Epithelial cell of prostate (primary cell): ENCODE data around the gene GTPBP4.

Experiments
- DNase-seq: peaks from one replicate; pipeline ENCODE4 v3.0.0-alpha.2; 2011; ENCODE audit warnings: low read depth, low spot score
- H3K27ac ChIP-seq: fragments of 450-650 bp; 2 replicates; pipeline ENCODE4 v1.5.1; 2017; ENCODE audit warnings: mild to moderate bottlenecking

Gene GTPBP4

GRCh38 chr10:987870-988666 is at the start of gene GTPBP4:
Gene GTPBP4, plus strand, starts transcription at chr10:988434. Its CDS starts 46 bp downstream, at chr10:988480.
- DNase-seq: peak; percentile 88
- peak within 1 kb of the TSS; percentile 92 for H3K27ac ChIP-seq

GRCh38 chr10:938941-939678 is 49.1 kb upstream of the GTPBP4 start:
- DNase-seq: no peak

GRCh38 chr10:943334-944033 is 44.8 kb upstream of the GTPBP4 start:
- no peak for DNase-seq
- peak overlapping the region; percentile 43 for H3K27ac ChIP-seq

More at GRCh38 chr10:938941-939678, 49.1 kb upstream of the GTPBP4 start:
- H3K27ac ChIP-seq: no peak overlapping the region

- DNase-seq: peak; percentile 50
- peak overlapping the region; percentile 43 for H3K27ac ChIP-seq
Observed at GRCh38 chr10:944034-944831, 44.0 kb upstream of the GTPBP4 start.

DNA sequence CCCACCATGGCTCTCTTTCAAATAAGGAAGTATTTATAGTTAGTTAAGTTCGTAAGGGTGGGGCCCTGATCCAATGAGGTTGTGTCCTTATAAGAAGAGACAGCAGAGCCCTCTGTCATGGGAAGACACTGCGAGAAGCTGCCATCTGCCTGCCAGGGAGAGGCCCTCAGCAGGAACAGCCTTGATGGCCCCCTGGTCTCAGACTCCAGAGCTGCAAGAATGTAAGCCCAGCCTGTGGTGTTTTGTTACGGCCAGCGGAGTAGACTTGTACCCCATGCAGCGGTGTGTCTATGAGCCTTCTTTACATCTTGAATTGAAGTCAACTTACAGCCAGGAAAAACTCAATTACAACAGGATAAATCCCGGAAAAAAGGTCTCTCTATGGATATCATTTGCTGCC is 42.5 kb upstream of the GTPBP4 start:
- no peak for DNase-seq
- H3K27ac ChIP-seq: no peak overlapping the region

DNA sequence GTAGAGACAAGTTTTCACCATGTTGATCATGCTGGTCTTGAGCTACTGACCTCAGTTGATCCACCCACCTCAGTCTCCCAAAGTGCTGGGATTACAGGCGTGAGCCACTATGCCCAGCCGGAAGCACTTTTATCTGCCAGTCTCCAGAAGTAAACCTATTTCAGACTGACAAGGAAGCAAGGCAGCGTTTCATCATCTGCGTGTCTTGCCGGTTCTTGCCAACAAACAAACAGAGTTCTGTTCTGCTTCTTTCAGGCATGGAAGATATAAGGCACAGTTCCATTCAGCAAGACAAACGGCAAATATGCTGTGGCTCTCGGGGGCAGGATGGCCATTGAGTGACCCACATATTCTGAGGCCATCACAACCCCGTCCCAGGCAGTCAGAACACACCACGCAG is 41.2 kb upstream of the GTPBP4 start:
- H3K27ac ChIP-seq: peak overlapping the region; percentile 58

GRCh38 chr10:947881-948280 is 40.4 kb upstream of the GTPBP4 start:
- H3K27ac ChIP-seq: no peak overlapping the region
- DNase-seq: no peak

More for the DNA sequence above, 41.2 kb upstream of the GTPBP4 start:
- DNase-seq: peak; percentile 10

DNA sequence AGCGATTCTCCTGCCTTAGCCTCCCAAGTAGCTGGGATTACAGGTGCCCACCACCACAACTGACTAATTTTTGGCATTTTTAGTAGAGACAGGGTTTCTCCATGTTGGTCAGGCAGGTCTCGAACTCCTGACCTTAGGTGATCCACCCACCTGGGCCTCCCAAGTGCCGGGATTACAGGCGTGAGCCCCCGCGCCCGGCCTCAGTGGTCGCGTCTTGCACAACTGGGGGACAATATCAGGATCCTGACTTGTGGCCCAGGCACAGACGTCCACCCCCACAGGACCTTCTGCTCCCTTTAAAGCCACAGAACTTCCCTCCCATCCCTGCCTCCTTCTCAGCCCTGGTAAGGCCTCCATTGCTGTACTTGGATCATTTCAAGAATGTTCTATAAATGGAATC is 39.9 kb upstream of the GTPBP4 start:
- no peak for DNase-seq
- no peak overlapping the region for H3K27ac ChIP-seq

DNA sequence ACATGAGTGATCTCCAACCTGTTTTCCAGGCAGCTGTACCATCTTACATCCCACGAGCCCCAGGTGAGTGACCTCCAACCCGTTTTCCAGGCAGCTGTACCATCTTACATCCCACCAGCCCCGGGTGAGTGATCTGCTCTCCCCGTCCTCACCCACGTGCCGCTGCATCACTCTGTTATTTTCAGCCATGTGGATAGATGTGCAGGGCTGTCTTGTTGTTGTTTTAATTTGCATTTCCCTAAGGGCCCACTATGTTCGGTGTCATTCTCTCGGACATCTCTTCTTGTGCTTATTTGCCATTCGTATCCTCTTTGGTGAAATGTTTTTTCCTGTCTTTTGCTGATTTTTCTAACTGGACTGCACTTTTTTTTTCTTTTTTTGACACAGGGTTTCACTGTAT is 38.8 kb upstream of the GTPBP4 start:
- no peak for DNase-seq
- H3K27ac ChIP-seq: no peak overlapping the region

DNA sequence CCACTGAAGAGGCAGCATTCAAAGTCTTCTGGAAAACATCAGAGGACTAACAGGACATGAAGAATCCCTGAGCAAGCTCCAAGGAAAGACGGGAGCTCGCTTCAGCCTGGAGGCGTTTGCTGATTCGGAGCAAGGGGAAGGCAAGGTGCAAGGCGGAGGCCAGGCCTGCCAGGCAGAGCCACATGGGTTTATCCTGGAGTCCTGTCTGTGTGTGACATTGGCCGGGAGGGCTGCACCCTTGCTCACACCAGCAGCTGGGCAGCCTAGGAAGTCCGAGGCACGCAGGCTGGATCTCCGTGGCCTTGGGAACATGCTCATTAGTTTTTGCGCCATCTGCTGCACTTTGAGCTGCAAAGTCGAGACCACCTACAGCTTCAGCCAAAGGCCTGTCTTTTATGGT is 34.4 kb upstream of the GTPBP4 start:
- no peak overlapping the region for H3K27ac ChIP-seq
- DNase-seq: no peak

DNA sequence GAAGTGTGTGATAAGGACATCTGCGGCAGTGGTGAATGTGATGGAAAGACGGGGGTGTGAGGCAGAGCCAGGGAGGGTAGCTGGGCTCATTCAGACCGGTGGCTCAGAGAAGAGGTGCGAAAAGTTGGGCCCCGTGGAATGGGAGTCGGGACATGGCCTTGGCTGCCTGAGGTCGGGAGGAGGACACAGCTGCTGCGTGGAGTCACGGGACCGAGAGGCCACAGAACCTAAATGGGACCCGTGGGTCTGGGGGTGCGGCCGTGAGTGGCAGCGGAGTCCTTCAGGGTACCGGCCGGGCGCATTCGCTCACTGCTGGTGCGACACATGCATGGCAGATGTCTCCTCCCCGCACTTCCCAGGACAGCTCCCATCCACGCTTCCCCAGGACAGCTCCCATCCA is 33.8 kb upstream of the GTPBP4 start:
- no peak overlapping the region for H3K27ac ChIP-seq

DNA sequence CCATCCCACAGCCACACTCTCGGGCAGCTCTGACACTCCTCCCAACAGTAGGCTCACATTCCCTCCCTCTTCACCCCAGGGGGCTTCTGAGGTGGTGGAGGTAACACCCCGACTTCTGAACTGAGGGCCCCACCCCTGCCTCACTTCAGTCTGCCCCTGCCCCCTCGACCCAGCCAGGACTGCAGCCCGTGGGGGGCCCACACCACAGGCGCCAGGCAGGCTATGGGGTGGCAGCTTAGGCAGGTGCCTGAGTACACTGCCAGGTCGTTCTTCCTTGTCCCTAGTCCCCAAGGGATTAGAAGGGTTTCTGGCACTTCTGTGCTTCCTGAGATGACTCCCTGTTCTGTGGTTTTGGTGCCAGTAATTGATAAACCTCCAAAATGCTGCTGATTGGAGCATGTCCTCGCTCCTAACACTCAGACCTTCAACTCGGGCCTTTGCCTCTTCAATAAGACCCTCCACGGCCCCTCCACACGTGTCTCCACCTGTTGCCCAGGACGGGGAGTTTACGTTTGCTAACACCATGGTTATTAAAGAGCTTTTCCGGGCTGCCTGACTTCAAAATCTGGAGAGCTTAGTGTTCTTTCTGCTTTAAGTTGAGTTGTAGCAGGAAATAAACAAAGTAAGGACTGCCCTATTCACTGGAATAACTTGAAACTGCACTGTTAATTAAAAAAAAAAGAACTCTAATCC is 33.0 kb upstream of the GTPBP4 start:
- H3K27ac ChIP-seq: no peak overlapping the region
- DNase-seq: no peak

More for the DNA sequence above, 33.8 kb upstream of the GTPBP4 start:
- DNase-seq: no peak

DNA sequence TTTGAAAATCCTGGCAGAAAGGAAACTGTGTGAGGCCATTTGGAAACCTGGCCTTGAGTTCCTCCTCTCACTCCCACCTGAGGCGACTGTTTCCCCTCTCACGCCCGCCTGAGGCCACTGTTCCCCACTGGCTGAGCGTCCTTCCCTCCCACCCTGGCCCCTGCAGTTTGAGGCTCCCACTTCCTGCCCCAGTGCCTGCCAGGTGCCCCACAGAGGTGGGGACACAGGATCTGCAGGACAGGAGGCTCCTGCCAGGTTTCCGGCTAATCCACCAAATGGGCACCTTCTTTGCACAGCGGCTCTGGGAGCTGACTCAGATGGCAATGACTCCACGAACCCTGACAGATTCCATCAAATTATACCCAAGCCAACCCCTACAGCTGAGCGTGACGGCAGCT is 32.4 kb upstream of the GTPBP4 start:
- H3K27ac ChIP-seq: no peak overlapping the region
- no peak for DNase-seq

DNA sequence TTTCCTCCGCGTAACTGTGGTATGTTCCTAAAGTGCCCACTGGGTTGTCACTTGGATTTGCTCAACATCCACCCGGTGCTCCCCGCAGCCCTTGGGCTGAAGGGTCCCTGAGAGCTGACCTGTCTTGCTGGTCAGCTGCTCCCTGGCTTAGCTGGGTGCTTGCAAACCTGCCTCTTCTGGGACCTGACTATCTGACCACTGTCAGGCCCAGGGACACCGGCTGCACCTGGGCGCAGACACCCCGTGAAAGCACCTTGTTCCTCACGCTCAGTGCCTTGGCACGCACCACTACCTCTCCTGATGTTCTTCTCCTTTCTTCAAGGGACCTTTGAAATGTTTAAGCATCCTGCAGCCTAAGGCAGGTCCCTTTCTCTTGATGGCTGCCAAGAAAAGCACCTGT is 30.1 kb upstream of the GTPBP4 start:
- H3K27ac ChIP-seq: no peak overlapping the region
- no peak for DNase-seq

- no peak overlapping the region for H3K27ac ChIP-seq
- DNase-seq: no peak
Observed at GRCh38 chr10:958856-959255, 29.4 kb upstream of the GTPBP4 start.

GRCh38 chr10:962342-962741 is 25.9 kb upstream of the GTPBP4 start:
- no peak for DNase-seq

DNA sequence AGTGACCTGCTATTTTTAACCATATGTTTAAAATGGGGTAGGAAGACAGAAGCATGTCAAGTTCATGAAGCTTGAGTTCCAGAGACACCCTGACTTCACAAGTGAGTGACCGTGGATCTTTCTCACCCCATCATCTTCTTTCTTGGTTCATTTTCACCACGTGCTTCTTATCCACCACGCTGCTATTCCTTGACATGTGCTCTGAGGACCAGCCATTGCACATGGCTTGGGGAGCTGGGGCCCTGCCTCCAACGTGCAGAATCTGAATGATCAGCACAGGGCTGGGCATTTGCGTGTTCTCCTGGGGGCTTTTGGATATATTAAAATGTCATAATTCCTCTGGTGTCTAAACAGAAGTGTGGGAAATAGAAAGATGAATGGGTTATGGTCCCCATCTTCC is 25.0 kb upstream of the GTPBP4 start:
- no peak for DNase-seq
- H3K27ac ChIP-seq: no peak overlapping the region

More at GRCh38 chr10:962342-962741, 25.9 kb upstream of the GTPBP4 start:
- H3K27ac ChIP-seq: no peak overlapping the region

DNA sequence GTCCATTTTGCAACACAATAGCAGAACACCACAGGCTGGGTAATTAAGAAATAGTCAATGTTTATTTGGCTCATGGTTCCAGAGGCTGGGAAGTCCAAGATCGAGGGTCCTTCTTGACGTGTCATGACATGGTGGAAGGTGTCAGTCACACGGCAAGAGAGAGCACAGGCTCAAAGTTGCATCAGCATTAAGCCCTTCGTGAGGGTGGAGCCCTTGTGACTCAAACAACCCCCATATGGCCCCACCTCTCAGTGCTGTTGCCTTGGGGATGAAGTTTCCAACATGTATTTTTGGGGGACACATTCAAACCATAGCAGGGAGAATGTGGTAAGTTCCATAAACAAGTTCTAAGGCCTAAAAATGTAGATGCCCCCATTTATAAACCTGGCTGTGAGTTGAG is 24.6 kb upstream of the GTPBP4 start:
- no peak overlapping the region for H3K27ac ChIP-seq
- no peak for DNase-seq

GRCh38 chr10:964321-964987 is 23.8 kb upstream of the GTPBP4 start:
- H3K27ac ChIP-seq: no peak overlapping the region
- no peak for DNase-seq
